22Rv1 (cell line): Measurements from ENCODE around the gene TAOK2.

Source experiments
- H3K27ac ChIP-seq: fragments of 450-650 bp; 2 replicates; pipeline ENCODE4 v1.5.1; 2017
- ZFX ChIP-seq: fragments of 450-650 bp; IDR thresholded peaks from 2 replicates; pipeline ENCODE4 v1.6.1; 2017; ENCODE audit warnings: antibody characterized with exemption, borderline replicate concordance
- TF ChIP-seq, protein P1 (sequence below): fragments of 450-650 bp; IDR thresholded peaks from 2 replicates; pipeline ENCODE4 v1.5.1; 2017; ENCODE audit warnings: mild to moderate bottlenecking

TAOK2 gene

DNA sequence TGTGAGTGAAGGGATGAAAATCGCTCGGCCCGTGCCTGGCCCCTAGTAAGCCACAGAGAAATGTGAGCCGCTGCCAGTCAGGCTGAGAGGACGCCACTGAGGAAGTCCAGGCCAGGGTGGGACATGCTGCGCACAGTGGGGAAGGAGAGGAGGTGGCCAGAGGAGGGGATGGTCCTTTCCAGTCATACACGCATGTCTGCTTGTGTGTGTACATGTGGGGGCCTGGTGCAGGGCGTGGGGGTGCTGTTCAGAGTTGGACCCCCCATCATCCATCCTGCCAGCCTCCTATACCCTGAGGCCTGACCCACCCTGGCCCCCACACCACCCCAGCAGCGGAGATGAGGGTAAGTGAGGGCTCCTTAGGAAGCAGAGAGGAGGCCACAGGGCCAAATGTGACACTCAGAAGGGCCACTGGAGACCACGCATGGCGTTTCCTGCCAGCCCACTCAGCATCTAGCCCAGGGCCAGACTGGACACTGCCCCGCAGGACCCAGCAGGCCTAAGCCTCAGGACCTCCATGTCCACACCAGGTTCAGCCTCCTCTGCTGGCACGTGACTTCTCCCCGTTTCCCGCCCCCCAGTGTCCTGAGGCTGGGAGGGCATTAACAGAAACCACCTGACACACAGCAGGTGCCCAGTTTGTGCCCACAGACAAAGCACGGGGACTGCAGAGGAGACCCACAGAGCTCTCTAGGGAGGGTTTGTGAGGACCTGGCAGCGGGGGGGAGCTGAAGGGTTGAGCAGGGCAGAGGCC lies 30.2 kb downstream of the TAOK2 start:
- peak overlapping the region; percentile 22; the same call in 1 of the 2 replicates for H3K27ac ChIP-seq
- no peak for TF ChIP-seq ZFX
- TF ChIP-seq, protein P1, sequence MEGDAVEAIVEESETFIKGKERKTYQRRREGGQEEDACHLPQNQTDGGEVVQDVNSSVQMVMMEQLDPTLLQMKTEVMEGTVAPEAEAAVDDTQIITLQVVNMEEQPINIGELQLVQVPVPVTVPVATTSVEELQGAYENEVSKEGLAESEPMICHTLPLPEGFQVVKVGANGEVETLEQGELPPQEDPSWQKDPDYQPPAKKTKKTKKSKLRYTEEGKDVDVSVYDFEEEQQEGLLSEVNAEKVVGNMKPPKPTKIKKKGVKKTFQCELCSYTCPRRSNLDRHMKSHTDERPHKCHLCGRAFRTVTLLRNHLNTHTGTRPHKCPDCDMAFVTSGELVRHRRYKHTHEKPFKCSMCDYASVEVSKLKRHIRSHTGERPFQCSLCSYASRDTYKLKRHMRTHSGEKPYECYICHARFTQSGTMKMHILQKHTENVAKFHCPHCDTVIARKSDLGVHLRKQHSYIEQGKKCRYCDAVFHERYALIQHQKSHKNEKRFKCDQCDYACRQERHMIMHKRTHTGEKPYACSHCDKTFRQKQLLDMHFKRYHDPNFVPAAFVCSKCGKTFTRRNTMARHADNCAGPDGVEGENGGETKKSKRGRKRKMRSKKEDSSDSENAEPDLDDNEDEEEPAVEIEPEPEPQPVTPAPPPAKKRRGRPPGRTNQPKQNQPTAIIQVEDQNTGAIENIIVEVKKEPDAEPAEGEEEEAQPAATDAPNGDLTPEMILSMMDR: no peak

DNA sequence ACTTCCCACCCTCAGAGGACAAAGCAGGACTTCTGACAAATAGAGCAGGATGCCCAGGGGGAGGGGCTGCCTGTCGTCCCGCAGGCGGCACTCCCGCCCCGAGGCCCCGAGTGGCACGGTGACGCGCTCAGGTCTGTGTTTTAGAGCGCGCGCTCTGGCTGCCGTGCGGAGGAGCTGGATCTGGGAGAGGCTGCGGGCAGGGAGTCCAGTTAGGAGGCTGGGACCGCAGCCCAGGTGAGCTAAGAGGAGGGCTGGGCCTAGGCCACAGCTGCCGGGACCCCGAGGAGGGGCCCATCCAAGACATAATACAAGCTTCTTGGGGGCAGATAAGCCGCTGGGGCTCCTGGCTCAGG lies 30.7 kb downstream of the TAOK2 start:
- no peak overlapping the region for H3K27ac ChIP-seq
- TF ChIP-seq ZFX: no peak
- TF ChIP-seq, protein P1: no peak

DNA sequence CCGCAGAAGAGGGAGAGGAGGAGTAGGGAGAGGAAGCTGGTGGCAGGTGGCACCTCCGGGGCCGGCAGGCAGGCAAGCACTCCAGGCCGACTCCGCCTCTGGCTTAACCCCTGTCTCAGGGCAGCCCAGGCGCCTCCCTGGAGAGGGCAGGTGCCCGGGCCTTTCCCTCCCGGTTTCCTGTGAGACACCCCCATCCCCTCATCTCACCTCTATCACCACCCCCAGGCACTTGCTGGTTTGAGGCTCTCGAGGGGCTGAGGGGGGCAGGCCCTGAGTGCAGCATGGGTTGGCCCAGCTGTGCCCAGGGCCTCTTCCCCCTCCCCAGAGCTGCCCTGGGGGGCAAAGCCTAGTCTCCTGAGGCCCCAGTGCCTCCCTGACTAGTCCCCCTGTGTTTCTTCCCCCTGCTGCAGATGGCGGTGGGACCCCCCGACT lies 31.2 kb downstream of the TAOK2 start:
- no peak overlapping the region for H3K27ac ChIP-seq
- TF ChIP-seq ZFX: no peak
- TF ChIP-seq, protein P1: no peak

DNA sequence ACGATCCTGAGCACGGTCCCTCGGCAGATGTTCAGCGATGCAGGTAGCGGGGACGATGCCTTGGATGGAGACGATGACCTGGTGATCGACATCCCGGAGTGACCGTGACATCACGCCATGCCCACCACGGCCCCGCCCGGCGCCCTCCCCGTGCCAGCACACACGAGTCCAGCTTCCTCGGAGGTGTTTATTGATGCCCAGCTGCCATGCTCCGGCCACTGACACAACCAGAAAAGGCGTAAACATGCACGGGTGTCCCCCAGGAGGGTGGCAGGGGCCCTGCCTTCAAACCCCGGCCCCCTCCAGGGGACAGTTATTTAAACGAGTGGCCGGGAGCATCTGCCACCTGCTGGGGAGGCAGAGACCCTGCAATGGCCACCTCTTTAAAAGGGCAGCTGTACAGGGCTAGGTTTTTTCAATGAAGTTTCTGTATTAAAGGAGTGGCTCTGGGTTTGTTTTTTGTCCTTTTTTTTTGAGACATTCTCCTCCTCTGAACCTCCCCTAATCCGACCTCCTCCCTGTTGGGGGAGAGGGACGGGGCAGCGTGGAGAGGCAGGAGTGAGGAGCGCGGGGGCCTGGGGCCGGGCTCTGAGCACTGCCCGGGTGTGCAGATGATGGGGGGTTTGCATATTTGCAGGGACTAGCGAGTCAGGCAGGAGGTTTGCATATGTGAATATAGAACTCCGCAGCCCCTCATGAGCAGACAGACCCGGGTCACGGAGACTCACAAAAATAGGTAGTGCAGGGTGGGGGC lies 31.9 kb downstream of the TAOK2 start:
- TF ChIP-seq ZFX: no peak
- TF ChIP-seq, protein P1: peak; percentile 83
- 0 out of 2 replicates have a peak overlapping the region, but pooled peaks have one; percentile 10 for H3K27ac ChIP-seq

DNA sequence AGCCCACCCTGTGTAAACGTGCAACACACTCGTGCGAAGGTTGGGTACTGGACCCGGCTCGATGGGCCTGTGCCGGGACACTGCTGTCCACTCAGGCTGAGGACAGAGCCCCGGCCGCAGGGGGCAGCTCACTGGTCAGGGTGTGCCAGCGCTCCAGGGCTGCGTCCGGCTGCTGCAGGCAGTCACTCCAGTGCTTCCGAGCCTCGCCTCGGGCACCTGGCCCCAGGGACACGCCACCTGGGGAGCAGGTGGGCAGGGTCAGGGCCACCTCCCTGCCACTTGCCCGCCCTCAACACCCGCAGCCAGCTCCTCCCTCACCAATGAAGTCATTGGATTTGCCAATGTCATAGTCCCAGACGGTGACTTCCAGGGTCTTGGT lies 32.4 kb downstream of the TAOK2 start:
- no peak for TF ChIP-seq ZFX
- TF ChIP-seq, protein P1: no peak
- H3K27ac ChIP-seq: 0 out of 2 replicates have a peak overlapping the region, but pooled peaks have one; percentile 10

DNA sequence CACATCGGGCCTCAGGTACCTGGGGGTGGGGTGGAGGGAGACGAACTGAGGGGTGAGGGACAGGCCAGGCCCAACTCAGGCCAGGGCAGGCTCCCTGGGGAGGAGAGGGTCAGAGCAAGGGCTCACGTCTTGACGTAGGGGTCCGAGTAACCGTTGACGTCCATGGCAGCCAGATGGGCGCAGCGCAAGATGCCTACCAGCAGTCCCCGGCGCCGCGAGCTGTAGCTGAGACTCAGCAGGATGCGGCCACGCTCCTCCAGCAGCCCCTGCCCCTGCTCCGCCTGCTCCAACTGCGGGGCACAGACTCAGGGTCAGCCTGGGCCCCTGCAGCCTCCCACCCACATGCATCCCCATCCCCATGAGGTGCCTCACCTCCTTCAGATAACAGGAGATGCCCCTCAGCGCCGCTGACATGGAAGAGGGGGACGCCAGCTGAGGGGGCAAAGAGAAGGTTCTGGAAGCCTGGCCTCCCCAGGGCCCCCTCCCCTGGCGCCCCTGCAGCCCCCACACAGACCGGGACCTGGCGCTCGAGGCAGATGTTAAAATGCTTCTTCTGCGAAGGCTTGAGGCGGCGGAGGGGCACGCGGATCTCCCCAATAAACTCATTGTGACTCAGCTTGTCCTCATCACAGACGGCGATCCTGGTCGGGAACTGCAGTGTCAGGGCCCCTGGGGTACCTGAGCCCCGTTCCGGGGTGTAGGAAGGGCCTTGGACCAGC lies 33.1 kb downstream of the TAOK2 start:
- TF ChIP-seq, protein P1: no peak
- no peak for TF ChIP-seq ZFX
- H3K27ac ChIP-seq: 0 out of 2 replicates have a peak overlapping the region, but pooled peaks have one; percentile 10
